ENCODE data around the gene COL23A1.

GRCh38 chr5:178533136-178533535 lies 57.1 kb downstream of the COL23A1 start:
- TF ChIP-seq CTCF (IDR thresholded peaks at IDR 0.05) (no peak), POLR2A (IDR thresholded peaks at IDR 0.05) (no peak)

Data from gastroesophageal sphincter (tissue), 3 donors.